NCI-H345 (cell line): ENCODE results near the gene ZNF155.
"Not testable (repeated sequence)": the region's sequence is repeated elsewhere in the genome, so short reads cannot be mapped to it uniquely, and the experiment has no call there.

ENCODE experiments used
- DNase-seq: peaks from one replicate; lab custom pipeline; 2025; lab: John Stamatoyannopoulos, UW

Gene ZNF155

GRCh38 chr19:43983912-43984686 is at the start of gene ZNF155:
Gene ZNF155, plus strand, starts transcription at chr19:43984188. Its CDS starts 4,356 bp downstream, at chr19:43988544.
- DNase-seq: peak; percentile 95

DNA sequence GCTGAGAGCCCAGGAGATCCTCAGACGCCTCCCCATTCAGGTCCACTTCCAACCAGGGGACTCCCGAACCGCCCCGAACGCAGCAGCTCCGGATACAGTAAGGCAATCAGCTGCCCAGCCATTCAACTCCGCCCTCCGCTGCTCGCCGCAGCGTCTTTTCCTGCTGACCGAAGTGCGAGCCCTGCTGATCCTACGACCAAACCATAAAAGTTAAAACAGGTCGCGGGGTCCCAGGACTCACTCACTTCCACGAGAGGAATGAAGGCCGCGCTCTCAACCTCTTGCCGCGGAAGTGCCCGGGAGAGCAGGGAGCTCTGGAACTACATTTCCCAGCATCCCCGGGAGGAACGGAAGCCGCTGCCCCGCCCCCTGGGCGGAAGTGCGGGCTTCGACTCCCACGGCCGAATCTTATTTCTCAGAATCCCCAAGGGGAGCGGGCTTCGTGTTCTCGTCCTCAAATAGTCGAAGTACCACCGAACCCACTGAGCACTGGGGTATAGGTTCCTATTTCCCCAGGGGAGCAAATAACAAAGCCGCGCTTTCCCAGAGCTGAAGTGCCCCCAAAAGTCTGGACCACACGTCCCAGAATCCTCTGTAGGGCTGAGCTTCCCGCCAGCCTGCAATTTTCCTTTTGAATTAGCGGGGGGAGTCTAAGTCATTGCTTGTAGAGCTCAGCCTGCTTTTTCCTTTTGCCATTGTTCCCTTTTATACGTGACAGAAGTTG is 48.8 kb upstream of the ZNF155 start, which contains the start of gene ZNF45:
Gene ZNF45, minus strand, starts transcription at position 298 of the 724 bp plus-strand sequence. CDS start 13,097 bp downstream, outside the sequence.
- DNase-seq: peak; percentile 88

GRCh38 chr19:43936188-43936587 is 47.8 kb upstream of the ZNF155 start:
- DNase-seq: no peak

DNA sequence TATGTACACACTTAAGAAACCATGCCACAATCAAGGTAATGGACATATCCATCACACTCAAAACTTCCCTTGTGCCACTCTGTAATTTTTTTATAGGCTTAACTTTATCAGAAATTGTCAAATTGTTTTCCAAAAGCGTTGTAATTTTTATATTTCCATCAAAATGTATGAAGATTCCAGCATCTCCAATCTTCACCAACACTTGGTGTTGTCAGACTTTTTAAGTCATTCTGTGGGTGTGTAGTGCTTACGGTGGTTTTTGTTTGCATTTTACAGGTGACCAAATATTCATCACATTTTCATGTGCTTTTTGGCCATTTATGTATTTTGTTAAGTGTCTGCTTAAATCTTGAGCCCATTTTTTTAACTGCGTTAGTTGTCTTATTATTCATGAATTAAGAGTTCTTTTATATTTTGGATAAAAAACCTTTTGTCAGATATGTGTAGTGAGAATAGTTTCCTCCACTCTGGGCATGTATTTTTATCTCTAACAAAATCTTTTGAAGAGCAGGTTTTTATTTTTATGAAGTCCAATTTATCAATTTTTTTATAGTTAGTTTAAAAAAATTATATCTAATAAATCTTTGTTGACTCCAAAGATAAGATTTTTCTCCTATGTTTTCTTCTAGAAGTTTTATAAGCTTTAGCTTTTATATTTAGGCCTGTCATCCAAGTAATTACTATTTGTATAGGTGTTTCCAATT is 44.3 kb upstream of the ZNF155 start:
- DNase-seq: no peak

GRCh38 chr19:43940719-43941118 is 43.3 kb upstream of the ZNF155 start:
- DNase-seq: no peak

DNA sequence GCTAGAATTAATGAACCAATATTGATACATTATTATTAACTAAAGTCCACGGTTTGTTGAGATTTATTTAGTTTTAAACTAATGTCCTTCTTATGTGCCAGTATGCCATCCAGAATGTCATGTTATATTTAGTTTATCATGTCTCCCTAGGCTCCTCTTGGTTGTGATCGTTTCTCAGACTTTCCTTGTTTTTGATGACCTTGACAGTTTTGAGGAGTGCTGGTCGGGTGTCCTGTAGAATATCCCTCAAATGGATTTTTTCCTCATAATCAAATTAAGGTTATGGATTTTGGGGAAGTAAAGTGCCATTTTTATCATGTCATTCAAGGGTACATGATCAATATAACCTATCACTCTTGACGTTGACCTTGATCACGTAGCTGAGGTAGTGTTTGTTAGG is 42.8 kb upstream of the ZNF155 start:
- DNase-seq: no peak

GRCh38 chr19:43947412-43947811 is 36.6 kb upstream of the ZNF155 start:
- DNase-seq: not testable (repeated sequence)

DNA sequence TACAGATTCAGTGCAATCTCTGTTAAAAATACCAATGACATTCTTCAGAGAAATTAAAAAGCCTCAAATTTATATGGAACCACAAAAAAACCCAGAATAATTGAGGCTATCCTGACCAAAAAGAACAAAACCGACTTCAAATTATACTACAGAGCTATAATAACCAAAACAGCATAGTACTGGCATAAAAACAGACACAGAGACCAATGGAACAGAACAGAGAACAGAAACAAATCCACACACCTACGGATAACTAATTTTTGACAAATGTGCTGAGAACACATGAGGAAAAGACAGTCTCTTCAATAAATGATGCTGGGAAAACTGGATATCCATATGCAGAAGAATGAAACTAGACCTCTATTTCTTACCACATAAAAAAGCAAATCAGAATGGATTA is 34.2 kb upstream of the ZNF155 start:
- DNase-seq: not testable (repeated sequence)

DNA sequence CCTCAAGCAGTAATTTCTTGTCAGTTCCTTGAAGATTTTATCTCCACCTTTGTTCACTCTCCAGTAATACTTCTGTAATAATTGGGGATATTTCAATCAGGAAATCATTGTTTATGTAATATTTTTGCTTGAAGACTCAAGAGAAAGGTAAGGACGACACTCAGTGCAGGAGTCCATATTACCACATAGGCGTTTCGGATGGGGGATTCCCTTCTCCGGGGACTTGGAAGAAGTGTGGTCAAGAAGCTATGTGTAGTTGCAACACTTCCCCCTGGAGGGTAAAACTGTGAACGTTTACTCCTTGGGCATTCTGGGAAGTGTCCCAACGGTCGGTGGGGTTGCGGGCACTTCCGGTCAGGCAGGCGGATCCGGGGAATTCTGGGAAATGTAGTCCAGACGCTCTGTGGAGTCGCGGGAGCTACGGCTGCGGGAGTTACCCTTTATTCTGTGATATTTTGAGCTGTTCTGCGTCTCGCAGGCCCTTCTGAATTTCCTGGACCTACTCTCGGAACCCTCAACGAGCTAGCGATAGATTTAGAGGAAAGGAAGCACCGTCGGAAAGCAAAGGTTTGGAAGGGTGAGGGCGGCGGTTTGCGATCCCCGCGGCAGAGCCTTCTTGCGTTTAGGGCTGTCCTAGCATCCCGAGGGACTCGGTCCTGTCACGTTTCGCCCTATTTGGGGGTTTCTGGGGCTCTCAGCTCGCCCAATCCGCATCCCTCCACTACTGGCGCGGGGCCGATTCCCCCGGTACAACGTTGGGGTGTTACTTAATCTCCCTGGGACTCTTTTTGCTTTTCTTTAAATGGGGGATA is 32.9 kb upstream of the ZNF155 start, which contains the start of gene ZNF221:
Gene ZNF221, plus strand, starts transcription at position 395 of the 812 bp plus-strand sequence. CDS start 11,499 bp downstream, outside the sequence.
- peak; percentile 88 for DNase-seq

DNA sequence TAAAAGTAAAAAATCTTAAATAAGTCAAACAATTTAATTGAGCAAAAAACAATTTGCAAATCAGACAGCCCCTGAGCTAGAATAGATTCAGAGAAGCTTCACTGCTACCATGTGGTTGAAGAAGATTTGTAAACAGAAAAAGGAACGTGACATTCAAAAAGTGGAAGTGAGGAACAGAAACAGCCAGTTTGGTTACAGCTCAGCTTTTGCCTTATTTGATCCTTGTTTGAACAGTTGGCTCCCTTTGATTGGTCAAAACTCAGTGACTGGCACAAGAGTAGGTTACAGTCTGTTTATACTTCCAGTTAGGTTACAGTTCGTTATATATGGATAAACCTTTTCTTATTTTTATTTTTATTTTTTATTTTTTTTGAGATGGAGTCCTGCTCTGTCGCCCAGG is 27.2 kb upstream of the ZNF155 start:
- DNase-seq: no peak

DNA sequence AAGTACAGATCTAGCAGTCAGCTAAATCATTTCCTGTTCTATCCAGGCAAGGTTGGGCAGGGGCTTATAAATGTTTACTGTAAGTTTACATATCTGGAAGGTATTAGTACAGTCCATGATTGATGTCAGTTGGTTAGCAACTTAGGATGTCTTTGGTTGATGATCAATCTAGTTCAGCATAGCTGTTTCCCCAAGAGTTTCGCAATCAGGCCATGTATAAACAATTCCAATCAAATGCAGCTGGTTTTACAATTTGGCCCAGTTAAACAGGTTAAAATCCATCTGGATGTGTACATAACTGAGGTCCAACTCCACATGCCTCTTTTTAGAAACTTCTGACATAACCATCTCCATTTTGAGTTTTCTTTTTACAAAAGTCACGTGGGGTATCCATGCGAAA is 26.1 kb upstream of the ZNF155 start:
- DNase-seq: no peak

DNA sequence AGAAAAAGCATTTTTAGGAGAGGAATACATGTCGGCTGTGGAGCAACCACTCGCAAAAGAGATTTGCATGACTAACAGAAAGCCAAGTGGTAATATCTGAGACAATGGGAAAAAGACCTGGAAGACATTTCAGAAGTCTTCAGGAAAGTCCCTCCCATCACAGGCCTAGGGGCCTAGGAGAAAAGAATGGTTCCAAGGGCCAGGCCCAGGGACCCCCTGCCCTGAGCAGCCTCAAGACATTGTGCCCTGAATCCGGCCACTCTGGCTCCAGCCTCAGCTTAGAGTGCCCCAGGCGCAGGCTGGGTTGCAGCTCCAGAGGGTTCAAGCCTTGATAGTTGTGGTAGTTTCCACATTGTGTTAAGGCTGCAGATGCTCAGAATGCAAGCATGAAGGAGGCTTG is 23.6 kb upstream of the ZNF155 start:
- DNase-seq: no peak

GRCh38 chr19:43966079-43966694 is 17.8 kb upstream of the ZNF155 start:
- DNase-seq: no peak

- no peak for DNase-seq
These were observed 7.3 kb upstream of the ZNF155 start for GRCh38 chr19:43976732-43977131.

GRCh38 chr19:43983544-43983911 is 460 bp upstream of the ZNF155 start:
- DNase-seq: no peak

- DNase-seq: no peak
These were observed 656 bp downstream of the ZNF155 start for GRCh38 chr19:43984687-43985000.

DNA sequence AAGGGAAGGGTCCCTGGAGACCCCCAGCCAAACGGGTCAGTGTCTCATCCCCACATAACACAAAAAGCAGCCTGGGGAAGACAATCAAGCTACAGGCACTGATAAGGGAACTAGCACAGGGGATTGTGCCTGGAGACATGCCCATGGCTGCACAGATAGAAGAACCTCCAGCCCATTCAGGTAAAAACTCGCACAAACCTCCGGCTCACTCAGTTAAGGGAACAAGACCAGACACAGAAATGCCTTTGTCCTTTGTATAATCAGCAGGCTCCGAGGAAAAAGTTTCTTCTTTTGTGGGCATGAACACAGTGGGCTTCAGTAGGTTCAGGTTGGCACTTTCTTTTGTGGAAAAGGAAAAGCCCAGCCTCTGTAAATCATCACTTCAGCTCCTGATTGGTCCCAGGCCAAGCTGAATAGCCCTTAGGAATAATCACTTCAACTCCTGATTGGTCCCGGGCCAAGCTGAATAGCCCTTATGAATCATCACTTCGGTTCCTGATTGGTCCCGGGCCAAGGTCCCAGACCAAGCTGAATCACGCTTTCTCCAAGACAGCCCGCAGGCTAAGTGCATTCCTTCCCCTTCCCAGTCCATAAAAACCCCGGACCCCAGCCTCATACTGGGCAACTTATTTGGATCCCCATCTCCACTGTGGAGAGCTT is 13.8 kb downstream of the ZNF155 start:
- DNase-seq: no peak

DNA sequence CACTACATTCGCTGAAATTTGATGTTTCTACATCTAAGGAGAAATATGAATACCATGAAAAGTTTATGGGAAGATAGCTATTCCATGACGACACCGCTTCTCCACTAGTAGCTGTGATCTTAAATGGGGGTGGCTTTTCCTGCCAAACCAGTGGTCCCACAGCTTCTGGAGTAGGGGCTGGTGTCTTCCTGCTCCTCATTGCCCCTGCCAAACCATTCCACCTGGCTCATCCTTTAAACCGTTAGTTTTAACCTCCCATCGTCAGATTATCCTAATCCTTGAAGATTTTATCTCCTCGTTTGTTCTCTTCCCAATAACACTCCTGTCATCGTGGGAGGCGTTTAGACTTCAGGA is 18.2 kb downstream of the ZNF155 start:
- no peak for DNase-seq

DNA sequence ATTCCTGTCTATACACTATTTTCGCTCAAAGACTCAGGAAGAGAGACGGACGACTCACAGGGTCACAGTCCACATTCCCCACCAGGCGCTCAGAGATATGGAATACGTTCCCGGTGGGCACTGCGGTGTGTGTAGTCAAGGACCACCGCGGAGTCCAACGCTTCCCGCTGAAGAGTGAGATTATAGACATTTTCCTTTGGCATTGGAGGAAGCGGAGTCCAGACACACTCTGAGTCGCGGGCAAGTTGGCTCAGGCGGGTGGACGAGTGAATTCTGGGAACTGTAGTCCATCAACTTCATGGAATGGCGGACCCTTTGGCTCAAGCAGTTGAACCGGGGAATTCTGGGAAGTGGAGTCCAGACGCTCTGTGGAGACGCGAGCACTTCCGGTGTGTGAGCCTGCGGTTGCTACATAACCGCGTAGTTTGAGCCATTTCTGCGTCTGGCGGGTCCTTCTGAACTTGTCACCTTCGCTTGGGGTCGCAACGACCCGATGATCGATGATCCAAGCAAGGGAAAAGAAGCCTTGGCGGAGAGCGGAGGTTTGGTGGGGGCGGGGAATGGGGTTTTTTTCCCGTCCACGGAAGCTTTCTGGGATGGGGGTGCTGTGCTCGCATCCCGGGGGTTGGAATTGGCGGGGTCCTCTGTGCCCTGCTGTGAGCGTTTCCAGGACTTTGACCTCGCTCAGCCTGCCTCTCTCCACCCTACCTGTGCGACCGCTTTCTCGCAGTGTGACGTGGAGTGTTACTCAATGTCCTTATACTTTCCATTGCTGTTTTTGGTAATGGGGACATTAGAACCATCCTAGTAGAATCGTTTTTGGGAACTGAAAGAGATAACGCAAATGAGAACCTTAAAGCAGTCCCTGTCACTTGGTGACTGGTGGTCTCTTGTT is 18.8 kb downstream of the ZNF155 start, which contains the start of gene ZNF230:
Gene ZNF230, plus strand, starts transcription at position 392 of the 895 bp plus-strand sequence. CDS start 4,122 bp downstream, outside the sequence.
- peak; percentile 93 for DNase-seq
